GM19372 (cell line): Measurements from ENCODE around the gene SNCB.
A peak's percentile ranks its signal among the peaks of the same experiment; 100 is the strongest.

Experiments
- ATAC-seq: cut with Tn5 transposase; IDR thresholded peaks from one replicate; pipeline ENCODE4 v1.9.1; 2021; ENCODE audit warnings: mild to moderate bottlenecking, low read depth, moderate library complexity; ENCODE audit not compliant: unreplicated experiment

SNCB gene

GRCh38 chr5:176625966-176626875, 4.1 kb downstream of the SNCB start:
- no peak for ATAC-seq

GRCh38 chr5:176625512-176625911, 4.8 kb downstream of the SNCB start:
- ATAC-seq: no peak

GRCh38 chr5:176624938-176625337, 5.4 kb downstream of the SNCB start:
- ATAC-seq: no peak

GRCh38 chr5:176624142-176624541, 6.2 kb downstream of the SNCB start:
- no peak for ATAC-seq

GRCh38 chr5:176621661-176622079, 8.7 kb downstream of the SNCB start:
- no peak for ATAC-seq

- no peak for ATAC-seq
These were observed 9.9 kb downstream of the SNCB start for GRCh38 chr5:176620333-176620981.

- no peak for ATAC-seq
These were observed 10.6 kb downstream of the SNCB start for GRCh38 chr5:176619569-176620332.

- ATAC-seq: no peak
These were observed 11.1 kb downstream of the SNCB start for GRCh38 chr5:176619203-176619568.

- ATAC-seq: no peak
These were observed 11.6 kb downstream of the SNCB start for GRCh38 chr5:176618783-176619182.

- ATAC-seq: no peak
These were observed 13.8 kb downstream of the SNCB start for GRCh38 chr5:176616511-176616910.

- no peak for ATAC-seq
These were observed 15.4 kb downstream of the SNCB start for GRCh38 chr5:176614805-176615478.

- no peak for ATAC-seq
These were observed 17.5 kb downstream of the SNCB start for GRCh38 chr5:176612855-176613254.

- no peak for ATAC-seq
These were observed 18.3 kb downstream of the SNCB start for GRCh38 chr5:176612008-176612407.

- ATAC-seq: no peak
These were observed 18.9 kb downstream of the SNCB start for GRCh38 chr5:176611435-176611834.

GRCh38 chr5:176610435-176610773, 19.9 kb downstream of the SNCB start:
- no peak for ATAC-seq

- peak; percentile 81 for ATAC-seq
These were observed 20.5 kb downstream of the SNCB start, which contains the start of gene GPRIN1 for GRCh38 chr5:176609724-176610434. GPRIN1 (minus strand) TSS chr5:176610156; CDS start chr5:176599834, 10,322 bp downstream.

- ATAC-seq: peak; percentile 28
These were observed 21.2 kb downstream of the SNCB start for GRCh38 chr5:176608937-176609723.

GRCh38 chr5:176608142-176608705, 22.1 kb downstream of the SNCB start:
- ATAC-seq: no peak

- no peak for ATAC-seq
These were observed 23.5 kb downstream of the SNCB start for GRCh38 chr5:176606875-176607274.
